GM12864 (cell line): Measurements from ENCODE around the gene MAG.

ENCODE experiments used
- DNase-seq: peaks from one replicate; pipeline ENCODE4 v3.0.0-alpha.2; 2011; ENCODE audit warnings: low read depth
- H3K4me3 ChIP-seq: 2 replicates; pipeline ENCODE4 v1.5.1; 2011; ENCODE audit warnings: mild to moderate bottlenecking, low read depth, low read length, control low read depth
- CTCF ChIP-seq: IDR thresholded peaks from 2 replicates; pipeline ENCODE4 v1.5.1; 2011; ENCODE audit warnings: low read depth, mild to moderate bottlenecking, moderate library complexity, low read length, control low read depth, inconsistent platforms; ENCODE audit errors: missing control alignments

MAG gene

GRCh38 chr19:35266520-35267352, 25.2 kb upstream of the MAG start:
- peak overlapping the region; percentile 87 for H3K4me3 ChIP-seq
- no peak for DNase-seq
- no peak for TF ChIP-seq CTCF

GRCh38 chr19:35267353-35267817, 24.6 kb upstream of the MAG start:
- TF ChIP-seq CTCF = no peak
- DNase-seq = no peak
- peak overlapping the region; percentile 87 for H3K4me3 ChIP-seq

GRCh38 chr19:35267818-35268535, 24.0 kb upstream of the MAG start:
- DNase-seq = no peak
- peak overlapping the region; percentile 87 for H3K4me3 ChIP-seq
- no peak for TF ChIP-seq CTCF

GRCh38 chr19:35268536-35269437, 23.2 kb upstream of the MAG start, which contains the start of gene USF2:
TSS of gene USF2 (plus strand) at chr19:35268962. CDS start at chr19:35269102, 140 bp downstream.
- H3K4me3 ChIP-seq = peak within 1 kb of the TSS; percentile 87
- no peak for DNase-seq
- no peak for TF ChIP-seq CTCF

- TF ChIP-seq CTCF = peak; percentile 66
- H3K4me3 ChIP-seq = peak overlapping the region; percentile 77
- peak; percentile 64 for DNase-seq
Measured at GRCh38 chr19:35269438-35270117, 22.4 kb upstream of the MAG start.

GRCh38 chr19:35270381-35270811, 21.6 kb upstream of the MAG start:
- no peak overlapping the region; the same call in 1 of the 2 replicates for H3K4me3 ChIP-seq
- DNase-seq = no peak
- no peak for TF ChIP-seq CTCF
